A549 (cell line): ENCODE measurements around the gene DUSP19. TPM values are rescaled to one million over a fixed set of nuclear protein-coding genes. Genes with fewer than 3 reads are reported as not detected.

Source experiments
- ATAC-seq, 2 experiments: fragments of 200-7000 bp in 1 of 2; fragments of >200 bp in 1 of 2; cut with Nextera tagmentation in 1 of 2; cut with Tn5 transposase in 1 of 2; 3 replicates each; pipeline versions ENCODE4 v1.8.0 to v1.9.1; 2018 to 2020; ENCODE audit warnings: mild to moderate bottlenecking in 1 of 2, moderate library complexity in 1 of 2
- CTCF ChIA-PET: fragments of 300-600 bp; sonication (Branson Sonifier 250); formaldehyde crosslinking; extraction: SDS; loops from one replicate; lab custom pipeline; 2021; ENCODE audit warnings: antibody characterized with exemption, inconsistent platforms; lab: Yijun Ruan, JAX
- POLR2A ChIA-PET: fragments of 350-600 bp; formaldehyde crosslinking; extraction: SDS; loops from one replicate; lab custom pipeline; 2021; ENCODE audit warnings: antibody characterized with exemption, inconsistent platforms; lab: Yijun Ruan, JAX
- DNase-seq, 2 experiments: peaks; one replicate each; pipeline versions ENCODE4 v3.0.0 to v3.0.0-alpha.2; 2011 to 2016; ENCODE audit warnings: low read depth in 1 of 2, low spot score in 1 of 2
- FAIRE-seq: peaks from 2 replicates; lab custom pipeline; 2011; peaks lifted over from hg19 to GRCh38; lab: Jason Lieb, UNC
- H3K27ac ChIP-seq, 2 experiments: fragments of >200 bp; sonication (Bioruptor Twin); formaldehyde crosslinking; 3 replicates each; pipeline ENCODE4 v1.5.1; 2016 to 2017
- H3K4me1 ChIP-seq: fragments of >200 bp; sonication (Bioruptor Twin); formaldehyde crosslinking; 3 replicates; pipeline ENCODE4 v1.6.1; 2016
- H3K4me2 ChIP-seq: fragments of >200 bp; sonication (Bioruptor Twin); formaldehyde crosslinking; 3 replicates; pipeline ENCODE4 v1.6.1; 2016
- H3K4me3 ChIP-seq: fragments of >200 bp; sonication (Bioruptor Twin); formaldehyde crosslinking; 3 replicates; pipeline ENCODE4 v1.5.1; 2016
- H3K9me3 ChIP-seq: fragments of >200 bp; sonication (Bioruptor Twin); formaldehyde crosslinking; 3 replicates; pipeline ENCODE4 v1.6.1; 2016
- CBX2 ChIP-seq: fragments of 200-600 bp; sonication (generic); IDR thresholded peaks from 2 replicates; pipeline ENCODE4 v1.6.1; 2016; ENCODE audit warnings: low read depth, mild to moderate bottlenecking, borderline replicate concordance
- FOSL2 ChIP-seq, 2 experiments: fragments of 450-650 bp in 1 of 2; fragments of >200 bp in 1 of 2; sonication (Bioruptor Twin) in 1 of 2; formaldehyde crosslinking; IDR thresholded peaks; 2 replicates each; pipeline versions ENCODE4 v1.5.0 to v1.6.1; 2016 to 2020; ENCODE audit warnings: mild to moderate bottlenecking in 1 of 2, moderate library complexity in 1 of 2
- FOXS1 ChIP-seq: fragments of 250-450 bp; sonication (Bioruptor Pico); IDR thresholded peaks from 2 replicates; pipeline ENCODE4 v1.5.0; 2020; ENCODE audit warnings: mild to moderate bottlenecking, moderate library complexity
- HOXB13 ChIP-seq: fragments of 250-450 bp; sonication (Bioruptor Pico); IDR thresholded peaks from 2 replicates; pipeline ENCODE4 v1.5.0; 2020; ENCODE audit warnings: low read depth, mild to moderate bottlenecking, moderate library complexity
- JUN ChIP-seq, 2 experiments: fragments of >200 bp; sonication (Bioruptor Twin); formaldehyde crosslinking; IDR thresholded peaks; 2 replicates in 1 of 2; 3 replicates in 1 of 2; pipeline ENCODE4 v1.6.1; 2016 to 2017
- KDM1A ChIP-seq: fragments of 200-600 bp; sonication (generic); IDR thresholded peaks from 2 replicates; pipeline ENCODE4 v1.6.1; 2016; ENCODE audit warnings: low read depth, mild to moderate bottlenecking
- KDM5A ChIP-seq: fragments of 200-600 bp; sonication (generic); IDR thresholded peaks from 2 replicates; pipeline ENCODE4 v1.6.1; 2016; ENCODE audit warnings: antibody characterized with exemption, mild to moderate bottlenecking
- MAFK ChIP-seq: fragments of 450-650 bp; IDR thresholded peaks from 2 replicates; pipeline ENCODE4 v1.6.1; 2014; ENCODE audit not compliant: partially characterized antibody
- NR3C1 ChIP-seq: fragments of >200 bp; sonication (Bioruptor Twin); formaldehyde crosslinking; IDR thresholded peaks from 3 replicates; pipeline ENCODE4 v1.6.1; 2017
- PHF8 ChIP-seq: fragments of 200-600 bp; sonication (generic); IDR thresholded peaks from 2 replicates; pipeline ENCODE4 v1.6.1; 2016; ENCODE audit warnings: low read depth, mild to moderate bottlenecking, antibody characterized with exemption, moderate library complexity, borderline replicate concordance
- POLR2A ChIP-seq: IDR thresholded peaks from 2 replicates; pipeline ENCODE4 v1.6.1; 2012; ENCODE audit warnings: mild to moderate bottlenecking, low read length
- POLR2AphosphoS2 ChIP-seq: conservative IDR thresholded peaks from 2 replicates; pipeline ENCODE4 v1.6.1; 2012; ENCODE audit warnings: low read length, improper control_type of control experiment, inconsistent platforms
- RARB ChIP-seq: fragments of 250-450 bp; sonication (Bioruptor Pico); IDR thresholded peaks from 2 replicates; pipeline ENCODE4 v1.8.0; 2021; ENCODE audit warnings: mild to moderate bottlenecking, moderate library complexity
- ZC3H11A ChIP-seq: fragments of 450-650 bp; IDR thresholded peaks from 2 replicates; pipeline ENCODE4 v1.6.1; 2014; ENCODE audit warnings: antibody characterized with exemption, mild to moderate bottlenecking
- WGBS: methylation state at CpG from one replicate; pipeline ENCODE4 v1.1.6; 2017; ENCODE audit errors: missing lambda C conversion rate; 5-methylcytosine and 5-hydroxymethylcytosine counted together
- polyA minus RNA-seq: library from RNA; depleted of rRNA, polyadenylated mRNA; stranded (reverse); fragments of >200 nt; gene quantifications from 2 replicates; pipeline ENCODE4 v1.2.3, GENCODE V29; 2011; rRNA and poly(A)+ RNA removed
- polyA plus RNA-seq, 4 experiments: library from polyadenylated mRNA; depleted of rRNA in 3 of 4; stranded (reverse); fragments of >200 nt; fragmentation: RNase III in 1 of 4; extraction: RNeasy Plus Mini Kit Qiagen cat#74134 plus additional on column Dnase treatment in 1 of 4; gene quantifications; 2 replicates in 3 of 4; 3 replicates in 1 of 4; pipeline ENCODE4 v1.2.3, GENCODE V29; 2011 to 2017
- TF ChIP-seq, protein P1 (sequence below): fragments of >200 bp; sonication (Bioruptor Twin); formaldehyde crosslinking; IDR thresholded peaks from 3 replicates; pipeline ENCODE4 v1.6.1; 2016
- TF ChIP-seq, protein P2 (sequence below): IDR thresholded peaks from 2 replicates; pipeline ENCODE4 v1.6.1; 2012
- TF ChIP-seq, protein P3 (sequence below): fragments of >200 bp; sonication (Bioruptor Twin); formaldehyde crosslinking; IDR thresholded peaks from 3 replicates; pipeline ENCODE4 v1.5.1; 2016
- TF ChIP-seq, protein P4 (sequence below): fragments of >200 bp; sonication (Bioruptor Twin); formaldehyde crosslinking; IDR thresholded peaks from 2 replicates; pipeline ENCODE4 v1.6.1; 2016
- TF ChIP-seq, protein P5 (sequence below): fragments of 250-450 bp; sonication (Bioruptor Pico); IDR thresholded peaks from 2 replicates; pipeline ENCODE4 v1.5.0; 2020; ENCODE audit warnings: low read depth, mild to moderate bottlenecking, moderate library complexity
- TF ChIP-seq, protein P6 (sequence below): IDR thresholded peaks from 2 replicates; pipeline ENCODE4 v1.6.1; 2012
- TF ChIP-seq, protein P7 (sequence below): IDR thresholded peaks from 2 replicates; pipeline ENCODE4 v1.6.1; 2012; ENCODE audit warnings: low read depth, borderline replicate concordance
- TF ChIP-seq, protein P8 (sequence below): fragments of 150-350 bp; IDR thresholded peaks from 2 replicates; pipeline ENCODE4 v1.6.1; 2014; ENCODE audit warnings: low read depth, mild to moderate bottlenecking, low read length

DUSP19 gene, protein sequence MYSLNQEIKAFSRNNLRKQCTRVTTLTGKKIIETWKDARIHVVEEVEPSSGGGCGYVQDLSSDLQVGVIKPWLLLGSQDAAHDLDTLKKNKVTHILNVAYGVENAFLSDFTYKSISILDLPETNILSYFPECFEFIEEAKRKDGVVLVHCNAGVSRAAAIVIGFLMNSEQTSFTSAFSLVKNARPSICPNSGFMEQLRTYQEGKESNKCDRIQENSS
- polyA plus RNA-seq (2011; rRNA removed): 4.4 TPM in 2 replicates
- polyA plus RNA-seq (2012; cell fraction: cytosol; rRNA removed): 0.73 and 0.91 TPM in 2 replicates
- polyA plus RNA-seq (2012; cell fraction: nucleus; rRNA removed): 0.23 and 0.32 TPM in 2 replicates
- polyA plus RNA-seq (2017; fragmentation: RNase III; extraction: RNeasy Plus Mini Kit Qiagen cat#74134 plus additional on column Dnase treatment): 1.1 to 1.5 TPM (median 1.2 TPM) in 3 replicates
- 2.8 and 5.5 TPM in 2 replicates for polyA minus RNA-seq

DNA sequence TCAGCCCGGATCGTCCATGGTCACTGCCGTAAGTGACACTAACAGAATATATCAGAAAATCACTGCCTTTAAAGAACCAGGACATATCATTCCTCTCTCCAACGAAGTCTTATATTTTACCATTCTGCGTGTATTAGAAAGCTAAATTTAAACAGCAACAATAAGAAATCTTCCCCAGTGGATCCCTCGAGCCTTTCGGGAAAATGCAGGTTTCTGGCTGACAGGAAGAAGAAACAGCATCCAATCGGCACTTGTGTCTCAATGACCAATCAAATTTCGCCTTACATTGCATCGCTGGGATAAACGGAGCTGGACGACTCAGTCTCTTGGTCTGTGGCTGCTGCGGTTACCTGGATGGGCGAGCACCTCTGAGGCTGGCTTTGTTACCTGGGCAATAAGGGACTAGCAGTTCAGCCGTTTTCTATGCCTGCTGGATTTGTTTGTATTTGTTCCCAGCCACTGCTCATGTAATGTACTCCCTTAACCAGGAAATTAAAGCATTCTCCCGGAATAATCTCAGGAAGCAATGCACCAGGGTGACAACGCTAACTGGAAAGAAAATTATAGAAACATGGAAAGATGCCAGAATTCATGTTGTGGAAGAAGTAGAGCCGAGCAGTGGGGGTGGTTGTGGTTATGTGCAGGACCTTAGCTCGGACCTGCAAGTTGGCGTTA, at the start of gene DUSP19:
DUSP19 (plus strand) TSS at position 284 of the 675 bp plus-strand sequence; CDS start at position 471, 187 bp downstream.
- peak within 1 kb of the TSS; percentile 94 for H3K4me3 ChIP-seq
- POLR2A ChIA-PET: interaction anchor here (0.6 to 1.4 kb wide), 6 partner anchors 8 to 85 kb away, joined by 3 to 6 read pairs (median 3); no protein-coding TSS in a partner anchor
- no peaks in the 10 kb centered on the region for H3K9me3 ChIP-seq
- CTCF ChIA-PET: interaction anchor here (0.5 to 2.1 kb wide), 3 partner anchors 13 to 38 kb away, joined by 3 to 8 read pairs (median 5); no protein-coding TSS in a partner anchor
- peak; percentile 86 to 91 for DNase-seq
- TF ChIP-seq ZC3H11A (no peak), FOSL2 (IDR thresholded peaks at IDR 0.05) (no peak), FOSL2 (CRISPR knock-in tag; IDR thresholded peaks at IDR 0.05) (no peak), POLR2AphosphoS2 (no peak), PHF8 (peak; percentile 14; the same call in 1 of the 2 replicates), JUN (IDR thresholded peaks at IDR 0.05) (peak; percentile 69 to 71; a peak in 3 of 5 replicates), RARB (CRISPR knock-in tag) (no peak), CBX2 (no peak), HOXB13 (CRISPR knock-in tag) (no peak), KDM5A (no peak), FOXS1 (no peak), NR3C1 (no peak), KDM1A (no peak), MAFK (no peak), POLR2A (peak; percentile 90)
- TF ChIP-seq, protein P1, sequence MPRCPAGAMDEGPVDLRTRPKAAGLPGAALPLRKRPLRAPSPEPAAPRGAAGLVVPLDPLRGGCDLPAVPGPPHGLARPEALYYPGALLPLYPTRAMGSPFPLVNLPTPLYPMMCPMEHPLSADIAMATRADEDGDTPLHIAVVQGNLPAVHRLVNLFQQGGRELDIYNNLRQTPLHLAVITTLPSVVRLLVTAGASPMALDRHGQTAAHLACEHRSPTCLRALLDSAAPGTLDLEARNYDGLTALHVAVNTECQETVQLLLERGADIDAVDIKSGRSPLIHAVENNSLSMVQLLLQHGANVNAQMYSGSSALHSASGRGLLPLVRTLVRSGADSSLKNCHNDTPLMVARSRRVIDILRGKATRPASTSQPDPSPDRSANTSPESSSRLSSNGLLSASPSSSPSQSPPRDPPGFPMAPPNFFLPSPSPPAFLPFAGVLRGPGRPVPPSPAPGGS: peak; percentile 78; the same call in 1 of the 3 replicates
- TF ChIP-seq, protein P2, sequence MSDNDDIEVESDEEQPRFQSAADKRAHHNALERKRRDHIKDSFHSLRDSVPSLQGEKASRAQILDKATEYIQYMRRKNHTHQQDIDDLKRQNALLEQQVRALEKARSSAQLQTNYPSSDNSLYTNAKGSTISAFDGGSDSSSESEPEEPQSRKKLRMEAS: peak; percentile 74; the same call in 1 of the 2 replicates
- TF ChIP-seq, protein P3, sequence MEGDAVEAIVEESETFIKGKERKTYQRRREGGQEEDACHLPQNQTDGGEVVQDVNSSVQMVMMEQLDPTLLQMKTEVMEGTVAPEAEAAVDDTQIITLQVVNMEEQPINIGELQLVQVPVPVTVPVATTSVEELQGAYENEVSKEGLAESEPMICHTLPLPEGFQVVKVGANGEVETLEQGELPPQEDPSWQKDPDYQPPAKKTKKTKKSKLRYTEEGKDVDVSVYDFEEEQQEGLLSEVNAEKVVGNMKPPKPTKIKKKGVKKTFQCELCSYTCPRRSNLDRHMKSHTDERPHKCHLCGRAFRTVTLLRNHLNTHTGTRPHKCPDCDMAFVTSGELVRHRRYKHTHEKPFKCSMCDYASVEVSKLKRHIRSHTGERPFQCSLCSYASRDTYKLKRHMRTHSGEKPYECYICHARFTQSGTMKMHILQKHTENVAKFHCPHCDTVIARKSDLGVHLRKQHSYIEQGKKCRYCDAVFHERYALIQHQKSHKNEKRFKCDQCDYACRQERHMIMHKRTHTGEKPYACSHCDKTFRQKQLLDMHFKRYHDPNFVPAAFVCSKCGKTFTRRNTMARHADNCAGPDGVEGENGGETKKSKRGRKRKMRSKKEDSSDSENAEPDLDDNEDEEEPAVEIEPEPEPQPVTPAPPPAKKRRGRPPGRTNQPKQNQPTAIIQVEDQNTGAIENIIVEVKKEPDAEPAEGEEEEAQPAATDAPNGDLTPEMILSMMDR: no peak
- TF ChIP-seq, protein P4, sequence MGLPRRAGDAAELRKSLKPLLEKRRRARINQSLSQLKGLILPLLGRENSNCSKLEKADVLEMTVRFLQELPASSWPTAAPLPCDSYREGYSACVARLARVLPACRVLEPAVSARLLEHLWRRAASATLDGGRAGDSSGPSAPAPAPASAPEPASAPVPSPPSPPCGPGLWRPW: no peak
- TF ChIP-seq, protein P5, sequence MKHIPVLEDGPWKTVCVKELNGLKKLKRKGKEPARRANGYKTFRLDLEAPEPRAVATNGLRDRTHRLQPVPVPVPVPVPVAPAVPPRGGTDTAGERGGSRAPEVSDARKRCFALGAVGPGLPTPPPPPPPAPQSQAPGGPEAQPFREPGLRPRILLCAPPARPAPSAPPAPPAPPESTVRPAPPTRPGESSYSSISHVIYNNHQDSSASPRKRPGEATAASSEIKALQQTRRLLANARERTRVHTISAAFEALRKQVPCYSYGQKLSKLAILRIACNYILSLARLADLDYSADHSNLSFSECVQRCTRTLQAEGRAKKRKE (CRISPR knock-in tag): no peak
- TF ChIP-seq, protein P6, sequence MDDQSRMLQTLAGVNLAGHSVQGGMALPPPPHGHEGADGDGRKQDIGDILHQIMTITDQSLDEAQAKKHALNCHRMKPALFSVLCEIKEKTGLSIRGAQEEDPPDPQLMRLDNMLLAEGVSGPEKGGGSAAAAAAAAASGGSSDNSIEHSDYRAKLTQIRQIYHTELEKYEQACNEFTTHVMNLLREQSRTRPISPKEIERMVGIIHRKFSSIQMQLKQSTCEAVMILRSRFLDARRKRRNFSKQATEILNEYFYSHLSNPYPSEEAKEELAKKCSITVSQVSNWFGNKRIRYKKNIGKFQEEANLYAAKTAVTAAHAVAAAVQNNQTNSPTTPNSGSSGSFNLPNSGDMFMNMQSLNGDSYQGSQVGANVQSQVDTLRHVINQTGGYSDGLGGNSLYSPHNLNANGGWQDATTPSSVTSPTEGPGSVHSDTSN: no peak
- TF ChIP-seq, protein P7, sequence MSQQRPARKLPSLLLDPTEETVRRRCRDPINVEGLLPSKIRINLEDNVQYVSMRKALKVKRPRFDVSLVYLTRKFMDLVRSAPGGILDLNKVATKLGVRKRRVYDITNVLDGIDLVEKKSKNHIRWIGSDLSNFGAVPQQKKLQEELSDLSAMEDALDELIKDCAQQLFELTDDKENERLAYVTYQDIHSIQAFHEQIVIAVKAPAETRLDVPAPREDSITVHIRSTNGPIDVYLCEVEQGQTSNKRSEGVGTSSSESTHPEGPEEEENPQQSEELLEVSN: peak; percentile 74; the same call in 1 of the 2 replicates
- TF ChIP-seq, protein P8, sequence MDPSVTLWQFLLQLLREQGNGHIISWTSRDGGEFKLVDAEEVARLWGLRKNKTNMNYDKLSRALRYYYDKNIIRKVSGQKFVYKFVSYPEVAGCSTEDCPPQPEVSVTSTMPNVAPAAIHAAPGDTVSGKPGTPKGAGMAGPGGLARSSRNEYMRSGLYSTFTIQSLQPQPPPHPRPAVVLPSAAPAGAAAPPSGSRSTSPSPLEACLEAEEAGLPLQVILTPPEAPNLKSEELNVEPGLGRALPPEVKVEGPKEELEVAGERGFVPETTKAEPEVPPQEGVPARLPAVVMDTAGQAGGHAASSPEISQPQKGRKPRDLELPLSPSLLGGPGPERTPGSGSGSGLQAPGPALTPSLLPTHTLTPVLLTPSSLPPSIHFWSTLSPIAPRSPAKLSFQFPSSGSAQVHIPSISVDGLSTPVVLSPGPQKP: no peak
- 1% methylated on average over 20 of the region's 20 CpGs for WGBS
- FAIRE-seq: peak; percentile 7
- peak within 1 kb of the TSS; percentile 81 for H3K4me2 ChIP-seq
- H3K4me1 ChIP-seq: no peaks in the 10 kb centered on the region
- ATAC-seq: peak; percentile 95 to 96
- H3K27ac ChIP-seq: peak within 1 kb of the TSS; percentile 83 to 88
